HG03097 (cell line): ENCODE data around the gene ARHGEF4.

Experiments
- ATAC-seq: cut with Tn5 transposase; IDR thresholded peaks from one replicate; pipeline ENCODE4 v1.9.1; 2021; ENCODE audit not compliant: unreplicated experiment, low FRiP score

ARHGEF4 gene

GRCh38 chr2:130915149-130915548 is 78.4 kb downstream of the ARHGEF4 start:
- ATAC-seq = no peak

DNA sequence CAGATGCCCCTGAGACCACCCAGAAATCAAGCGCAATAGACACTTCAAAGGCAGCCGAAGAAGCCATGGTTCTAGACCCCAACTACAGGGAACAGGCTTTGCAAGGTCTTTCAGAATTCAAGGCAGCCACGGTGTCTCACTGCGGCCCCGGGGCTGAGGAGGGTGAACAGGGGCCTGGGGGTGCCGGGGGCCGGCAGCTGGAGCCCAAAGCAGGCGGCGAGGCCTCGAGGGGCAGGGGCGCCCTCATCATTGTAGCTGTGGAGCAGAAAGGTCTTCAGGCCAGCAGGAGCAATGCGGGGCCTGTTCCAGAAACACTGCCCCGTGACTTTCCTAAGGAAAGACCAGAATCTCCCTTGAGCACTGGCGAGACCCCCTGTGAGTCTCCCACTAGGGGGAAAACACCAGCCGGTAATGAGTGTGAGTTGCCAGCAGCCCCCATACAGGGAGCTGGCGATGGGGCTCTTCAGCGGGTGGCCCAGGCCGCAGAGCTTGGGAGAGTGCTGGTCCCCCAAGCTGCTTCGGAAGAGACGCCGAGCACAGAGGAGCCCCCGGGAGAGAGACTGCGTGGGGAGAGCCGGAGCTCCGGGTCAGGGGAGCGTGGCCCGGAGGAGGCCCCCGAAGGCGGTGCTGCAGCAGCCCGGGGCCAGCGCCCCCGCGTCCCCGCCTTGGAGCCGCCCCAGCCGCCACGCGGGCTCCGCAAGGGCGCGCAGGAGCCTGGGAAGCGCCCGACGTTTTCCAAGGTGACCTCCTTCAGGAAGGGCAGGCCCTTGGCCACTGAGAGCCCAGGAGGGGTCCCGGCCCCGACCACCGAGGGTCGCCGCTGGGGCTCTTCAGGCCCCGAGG is 79.1 kb downstream of the ARHGEF4 start:
- no peak for ATAC-seq

DNA sequence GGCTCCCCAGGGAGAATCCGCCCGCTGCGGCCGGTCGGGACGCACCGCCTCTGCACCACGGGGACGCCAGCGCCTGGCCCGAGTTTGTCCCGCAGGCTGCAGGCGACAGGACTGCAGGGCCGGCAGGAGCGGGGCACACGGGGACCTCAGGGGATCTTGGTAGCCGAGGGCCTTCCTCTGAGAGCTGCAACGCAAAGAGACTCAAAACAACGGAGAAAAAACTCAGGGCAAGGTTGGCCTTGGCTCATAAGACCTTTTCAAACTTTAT is 79.7 kb downstream of the ARHGEF4 start:
- ATAC-seq = no peak

DNA sequence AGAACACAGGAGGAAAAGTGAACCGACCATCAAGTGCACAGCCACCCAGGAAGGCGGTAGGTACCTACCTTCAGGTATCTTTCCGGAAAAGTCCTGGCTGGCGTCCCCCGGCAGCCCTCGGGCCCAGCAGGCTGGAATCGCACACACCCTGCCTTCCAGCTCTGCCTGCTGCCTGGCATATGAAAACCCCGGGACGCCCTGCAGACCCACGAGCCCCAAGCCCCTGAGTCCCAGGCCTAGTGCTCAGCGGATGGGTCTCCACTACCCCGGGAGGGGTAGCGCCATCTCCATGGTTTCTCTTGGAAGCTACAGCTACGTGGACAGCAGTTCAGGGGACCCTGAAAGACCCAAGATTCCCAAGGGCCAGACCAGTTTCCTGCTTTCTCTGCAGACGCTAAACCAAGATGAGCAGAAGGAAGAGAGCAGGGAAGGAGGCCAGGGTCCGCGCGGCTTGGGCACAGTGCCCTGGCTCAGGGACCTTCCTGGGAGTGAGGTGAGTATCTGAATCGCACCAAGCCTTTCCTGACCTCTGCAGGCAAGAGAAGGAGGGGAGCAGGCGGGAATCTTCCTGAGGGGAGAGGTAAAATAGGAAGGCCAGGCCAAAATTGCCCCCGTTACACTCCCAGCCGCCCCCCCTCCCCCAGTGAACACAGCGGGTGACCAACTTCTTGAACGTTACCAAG is 80.4 kb downstream of the ARHGEF4 start:
- no peak for ATAC-seq

- no peak for ATAC-seq
Observed at GRCh38 chr2:130918393-130918792, 81.7 kb downstream of the ARHGEF4 start.

DNA sequence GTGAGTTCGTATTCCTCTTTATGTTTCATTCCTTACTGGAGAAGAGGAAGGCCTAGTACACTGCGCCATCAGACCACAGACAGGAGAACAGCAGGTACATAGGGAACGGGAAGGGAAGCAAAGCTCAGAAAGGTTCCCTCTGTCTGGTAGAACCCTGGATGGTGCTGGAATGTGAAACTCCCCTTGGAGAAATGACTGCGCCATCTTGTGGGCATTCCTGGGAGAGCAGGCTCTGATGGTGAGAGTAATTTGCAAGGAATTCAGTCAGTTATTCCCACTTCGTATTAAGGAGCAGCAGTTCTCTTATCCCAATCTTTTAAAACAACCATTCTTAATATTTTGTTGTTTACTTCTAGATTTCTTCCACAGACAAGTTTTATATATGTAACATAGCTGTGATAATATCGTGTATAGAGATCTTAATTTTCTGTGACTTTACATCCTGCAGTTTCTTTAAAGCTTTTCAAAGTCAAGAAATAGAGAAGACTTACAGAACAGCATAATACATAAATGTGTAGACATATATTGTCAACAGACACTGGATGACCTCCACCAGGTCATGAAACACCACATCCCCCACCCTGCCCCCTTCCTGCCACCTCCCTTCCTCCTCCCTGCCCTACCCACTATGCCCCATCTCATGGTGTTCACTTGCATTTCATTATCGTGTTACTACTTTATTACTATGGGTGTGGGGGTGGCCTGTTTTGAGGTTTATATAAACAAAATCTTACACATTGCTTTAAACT is 83.9 kb downstream of the ARHGEF4 start:
- ATAC-seq = no peak

DNA sequence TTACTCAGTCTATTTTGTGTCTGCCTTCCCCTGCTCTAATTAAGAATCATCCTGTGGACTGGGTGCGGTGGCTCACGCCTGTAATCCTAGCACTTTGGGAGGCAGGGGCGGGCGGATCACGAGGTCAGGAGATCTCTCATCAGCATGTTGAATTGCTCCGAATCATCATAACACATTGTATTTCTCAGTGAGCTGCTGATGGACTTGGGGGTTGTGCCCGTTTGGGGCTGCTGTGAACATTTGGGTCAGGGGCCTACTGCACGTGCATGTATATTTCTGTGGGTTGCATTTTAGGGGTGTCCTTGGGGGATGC is 84.4 kb downstream of the ARHGEF4 start:
- no peak for ATAC-seq

DNA sequence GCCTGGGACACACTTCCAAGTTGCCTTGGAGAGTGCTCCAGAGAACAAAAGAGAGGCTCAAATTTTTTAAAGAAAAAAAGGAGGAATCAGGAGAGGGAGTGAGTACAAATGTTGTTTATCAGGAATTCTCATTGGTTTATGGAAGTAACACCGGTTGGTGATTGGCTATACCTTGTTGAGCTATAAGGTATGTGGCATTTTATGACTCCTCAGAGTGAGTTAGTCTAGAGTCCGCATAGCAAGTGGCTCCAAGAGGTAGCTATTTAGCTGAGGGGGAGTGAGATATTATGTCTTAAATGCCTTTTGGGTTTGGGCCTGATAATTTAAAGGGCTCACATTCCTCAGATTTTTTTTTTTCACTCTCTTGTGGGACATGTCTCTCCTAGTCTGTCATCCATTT is 85.7 kb downstream of the ARHGEF4 start:
- no peak for ATAC-seq

DNA sequence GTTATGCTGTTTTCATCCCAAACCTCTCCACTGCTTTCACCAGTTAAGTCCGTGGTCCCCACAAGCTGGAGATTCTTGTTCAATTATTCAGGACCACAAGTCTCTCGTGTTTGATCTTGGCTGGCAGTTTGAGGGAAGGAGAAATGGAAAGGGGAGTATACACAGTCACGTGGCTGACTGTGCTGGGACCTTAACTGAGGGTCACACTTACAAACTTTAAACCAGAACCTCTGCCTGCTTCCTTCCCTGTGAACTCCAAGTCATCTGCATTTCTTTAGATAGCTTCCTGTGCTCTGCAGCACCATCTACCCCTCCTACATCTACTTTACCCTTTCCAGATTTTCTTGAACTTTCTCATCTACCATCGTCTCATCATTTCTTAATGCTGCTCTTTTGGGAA is 91.7 kb downstream of the ARHGEF4 start:
- no peak for ATAC-seq

- ATAC-seq = no peak
Observed at GRCh38 chr2:130930740-130931659, 94.3 kb downstream of the ARHGEF4 start.

- ATAC-seq = no peak
Observed at GRCh38 chr2:130933501-130933900, 96.8 kb downstream of the ARHGEF4 start.

DNA sequence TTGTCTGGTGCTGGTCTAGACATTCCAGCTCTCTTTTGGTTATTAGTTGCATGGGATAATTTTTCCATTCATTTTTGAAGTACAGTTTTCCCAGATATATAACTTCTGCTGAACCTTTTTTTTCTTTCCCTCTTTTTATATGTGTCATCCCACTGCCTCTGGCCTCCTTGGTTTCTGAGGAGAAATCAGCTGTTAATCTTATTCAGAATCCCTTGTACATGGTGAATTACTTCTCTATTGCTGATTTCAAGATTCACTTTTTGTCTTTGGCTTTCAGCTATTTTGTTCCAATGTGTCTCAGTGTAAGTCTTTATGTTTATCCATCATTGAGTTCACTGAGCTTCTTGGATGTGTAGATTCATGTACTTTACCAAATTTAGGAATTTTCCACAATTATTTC is 99.7 kb downstream of the ARHGEF4 start:
- no peak for ATAC-seq

GRCh38 chr2:130947967-130948366 is 111.3 kb downstream of the ARHGEF4 start:
- no peak for ATAC-seq

DNA sequence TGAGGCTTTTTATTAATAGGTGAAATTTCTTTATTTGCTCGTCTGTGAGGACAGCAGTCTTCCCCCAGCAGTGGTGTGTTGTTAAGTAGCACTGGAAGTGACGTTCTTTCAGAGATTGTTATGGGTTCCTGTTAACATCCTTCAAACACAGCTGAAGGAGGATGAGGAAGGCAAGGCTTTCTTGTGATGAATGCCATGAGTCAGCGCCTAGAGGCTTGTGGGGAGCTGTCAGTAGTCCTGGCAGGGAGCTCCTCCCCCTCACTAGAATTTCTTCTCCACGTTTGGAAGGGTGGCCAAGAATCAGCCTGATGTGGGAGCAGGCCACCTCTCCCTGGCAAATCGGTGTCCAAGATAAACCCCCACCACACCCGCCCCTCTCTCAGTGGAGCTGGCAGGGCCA is 113.2 kb downstream of the ARHGEF4 start:
- no peak for ATAC-seq

DNA sequence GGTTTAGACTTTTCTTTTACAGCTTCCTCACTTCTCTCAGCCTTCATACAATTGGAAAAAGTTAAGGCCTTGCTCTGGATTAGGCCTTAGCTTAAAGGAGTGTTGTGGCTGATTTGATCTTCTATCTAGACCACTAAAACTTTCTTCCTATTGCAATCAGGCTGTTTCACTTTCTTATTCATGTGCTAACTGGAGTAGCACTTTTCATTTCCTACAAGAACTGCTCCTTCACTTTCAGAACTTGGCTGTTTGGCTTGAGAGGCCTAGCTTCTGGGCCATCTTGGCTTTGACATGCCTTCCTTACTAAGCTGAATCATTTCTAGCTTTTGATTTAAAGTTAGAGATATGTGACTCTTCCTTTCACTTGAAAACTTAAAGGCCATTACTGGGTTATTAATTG is 114.3 kb downstream of the ARHGEF4 start:
- peak; percentile 94 for ATAC-seq

DNA sequence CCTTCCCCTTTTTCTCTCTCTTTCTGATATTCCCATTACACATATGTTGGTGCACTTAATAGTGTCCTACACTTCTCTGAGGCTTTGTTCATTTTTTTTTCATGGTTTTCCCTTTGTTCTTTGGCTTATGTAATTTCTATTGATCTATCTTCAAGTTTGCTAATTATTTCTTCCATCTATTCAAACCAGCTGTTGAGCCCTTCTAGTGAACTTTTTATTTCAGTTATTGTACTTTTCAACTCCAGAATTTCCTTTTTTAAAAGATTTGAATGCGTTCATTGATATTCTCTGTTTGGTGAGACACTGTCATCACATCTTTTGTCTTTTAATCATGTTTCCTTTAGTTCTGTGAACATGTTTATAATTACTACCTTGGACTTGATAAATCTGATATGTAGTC is 118.2 kb downstream of the ARHGEF4 start:
- ATAC-seq = no peak

GRCh38 chr2:130957915-130958314 is 121.2 kb downstream of the ARHGEF4 start:
- ATAC-seq = no peak

GRCh38 chr2:130963196-130963848 is 126.6 kb downstream of the ARHGEF4 start:
- ATAC-seq = no peak

- ATAC-seq = no peak
Observed at GRCh38 chr2:130963849-130964793, 127.4 kb downstream of the ARHGEF4 start.
